ENCODE data around the gene SSR1.

GRCh38 chr6:7257521-7258230 is 55.3 kb downstream of the SSR1 start:
- TF ChIP-seq CTCF (IDR thresholded peaks at IDR 0.05) (no peak), POLR2A (IDR thresholded peaks at IDR 0.05) (no peak)

Measured in Peyer's patch (tissue), 4 donors.